Right lobe of liver (tissue), 6 donors: ENCODE data around the gene CPED1. TPM values are rescaled to one million over a fixed set of nuclear protein-coding genes. Genes with fewer than 3 reads are reported as not detected.
"Not testable (repeated sequence)": the region's sequence is repeated elsewhere in the genome, so short reads cannot be mapped to it uniquely, and the experiment has no call there.

Source experiments
- ATAC-seq, 4 donors: fragments of 200-7000 bp; cut with Tn5 transposase; one replicate each; pipeline ENCODE4 v1.9.1; 2020; ENCODE audit warnings: mild to moderate bottlenecking in 4 of 4, moderate library complexity in 4 of 4
- DNase-seq, 3 donors: peaks; one replicate each; pipeline ENCODE4 v3.0.0-alpha.2; 2020
- H3K27ac ChIP-seq, 3 donors: fragments of 200-600 bp; one replicate each; pipeline ENCODE4 v1.8.0; 2022
- H3K27me3 ChIP-seq, 2 donors: fragments of 200-600 bp; one replicate each; pipeline ENCODE4 v1.8.0; 2022
- H3K36me3 ChIP-seq, 4 donors: fragments of 200-600 bp; sonication (generic) in 1 of 4; one replicate each; pipeline versions ENCODE4 v1.5.1 to v1.8.0; 2017 to 2022; ENCODE audit warnings: control low read depth in 1 of 4
- H3K4me1 ChIP-seq, 4 donors: fragments of 200-600 bp; sonication (generic) in 1 of 4; one replicate each; pipeline versions ENCODE4 v1.5.1 to v1.8.0; 2017 to 2022; ENCODE audit warnings: control low read depth in 1 of 4
- H3K4me3 ChIP-seq, 3 donors: fragments of 200-600 bp; one replicate each; pipeline ENCODE4 v1.8.0; 2022
- H3K9me3 ChIP-seq, 4 donors: fragments of 200-600 bp; sonication (generic) in 1 of 4; one replicate each; pipeline versions ENCODE4 v1.5.1 to v1.8.0; 2017 to 2022; ENCODE audit warnings: control low read depth in 1 of 4
- CTCF ChIP-seq, 4 donors: fragments of 200-600 bp in 3 of 4; fragments of 450-650 bp in 1 of 4; IDR thresholded peaks; one replicate each; pipeline versions ENCODE4 v1.5.1 to v1.8.0; 2016 to 2022; ENCODE audit warnings: antibody characterized with exemption in 4 of 4, mild to moderate bottlenecking in 2 of 4
- POLR2A ChIP-seq: fragments of 450-650 bp; IDR thresholded peaks from one replicate; pipeline ENCODE4 v1.6.1; 2017; ENCODE audit warnings: antibody characterized with exemption, mild to moderate bottlenecking
- WGBS: methylation state at CpG from one replicate; pipeline ENCODE4 v1.1.6; 2018; ENCODE audit warnings: low coverage, low lambda C conversion rate; ENCODE audit not compliant: insufficient coverage; ENCODE audit errors: missing lambda C conversion rate; 5-methylcytosine and 5-hydroxymethylcytosine counted together
- intact Hi-C, 2 donors: fragments of 100-400 bp; cut with DNase I; formaldehyde crosslinking; loops; one replicate each; pipeline versions ENCODE4 v1.11.2 to v1.14.1; 2022
- total RNA-seq, 6 experiments: library from RNA; depleted of rRNA in 2 of 6; stranded (reverse); fragments of >200 nt in 2 of 6; fragmentation: NEBNext Ultra II Directional in 3 of 6; extraction: Animal tissue kit (Norgen Biotek cat#: 25700) in 3 of 6; gene quantifications; one replicate each; pipeline versions ENCODE4 v1.1.0 to v1.2.4, GENCODE V29; 2016 to 2023
- donor health status: DM: no; HTN: yes; CAD: no.
- donor health status: DM: no; HTN: no; CAD: no.
- donor health status: DM: no; HTN: no; CAD: no.
- donor health status: DM: no; HTN: yes; CAD: no.
- donor health status: DM: no; HTN: yes; CAD: no.

Gene CPED1
- total RNA-seq, 6 experiments from 2014 or later: 24.3 to 45.8 (median 34.9) TPM

GRCh38 chr7:121285066-121285667 is 296.7 kb downstream of the CPED1 start:
- no peak overlapping the region for H3K4me3 ChIP-seq
- 100% methylated on average over 1 of the region's 1 CpG for WGBS
- intact Hi-C loops: no loop called here
- ATAC-seq (no peak), DNase-seq (no peak)
- no peaks in the 10 kb centered on the region for H3K4me1 ChIP-seq
- no peaks in the 10 kb centered on the region for H3K9me3 ChIP-seq
- H3K27me3 ChIP-seq: no peaks in the 10 kb centered on the region
- H3K27ac ChIP-seq: no peak overlapping the region
- no peak for TF ChIP-seq POLR2A
- TF ChIP-seq CTCF (IDR thresholded peaks at IDR 0.05): no peak
- no peaks in the 10 kb centered on the region for H3K36me3 ChIP-seq

GRCh38 chr7:121286186-121286585 is 297.7 kb downstream of the CPED1 start:
- 75% methylated on average over 2 of the region's 2 CpGs for WGBS
- Histone ChIP-seq H3K4me1 (no peaks in the 10 kb centered on the region), H3K27me3 (no peaks in the 10 kb centered on the region), H3K4me3 (no peak overlapping the region), H3K36me3 (no peaks in the 10 kb centered on the region), H3K27ac (no peak overlapping the region), H3K9me3 (no peaks in the 10 kb centered on the region)
- intact Hi-C loops: no loop called here
- ATAC-seq: no peak
- no peak for DNase-seq
- TF ChIP-seq CTCF (IDR thresholded peaks at IDR 0.05) (no peak), POLR2A (no peak)

GRCh38 chr7:121286742-121287734 is 298.5 kb downstream of the CPED1 start:
- Histone ChIP-seq H3K4me1 (no peaks in the 10 kb centered on the region), H3K27ac (no peak overlapping the region), H3K4me3 (no peak overlapping the region), H3K27me3 (no peaks in the 10 kb centered on the region), H3K36me3 (no peaks in the 10 kb centered on the region), H3K9me3 (no peaks in the 10 kb centered on the region)
- TF ChIP-seq CTCF (IDR thresholded peaks at IDR 0.05) (no peak), POLR2A (no peak)
- 76% methylated on average over 3 of the region's 6 CpGs for WGBS
- DNase-seq (no peak), ATAC-seq (no peak)
- intact Hi-C loops: no loop called here

- no peak for DNase-seq
- ATAC-seq: no peak
- H3K27me3 ChIP-seq: no peaks in the 10 kb centered on the region
- TF ChIP-seq POLR2A (no peak), CTCF (IDR thresholded peaks at IDR 0.05) (no peak)
- H3K4me1 ChIP-seq: no peaks in the 10 kb centered on the region
- intact Hi-C loops: no loop called here
- H3K27ac ChIP-seq: no peak overlapping the region
- H3K4me3 ChIP-seq: no peak overlapping the region
- no peaks in the 10 kb centered on the region for H3K9me3 ChIP-seq
- no peaks in the 10 kb centered on the region for H3K36me3 ChIP-seq
These were observed 300.4 kb downstream of the CPED1 start for GRCh38 chr7:121288894-121289293.

GRCh38 chr7:121289930-121290329 is 301.4 kb downstream of the CPED1 start:
- H3K4me3 ChIP-seq, H3K27ac ChIP-seq, intact Hi-C loops, H3K27me3 ChIP-seq, DNase-seq, ATAC-seq, H3K4me1 ChIP-seq, H3K36me3 ChIP-seq, H3K9me3 ChIP-seq: not testable (repeated sequence)
- 89% methylated on average over 5 of the region's 5 CpGs for WGBS
